ENCODE measurements around the gene NRN1L.
A peak's percentile ranks its signal among the peaks of the same experiment; 100 is the strongest.

NRN1L gene

DNA sequence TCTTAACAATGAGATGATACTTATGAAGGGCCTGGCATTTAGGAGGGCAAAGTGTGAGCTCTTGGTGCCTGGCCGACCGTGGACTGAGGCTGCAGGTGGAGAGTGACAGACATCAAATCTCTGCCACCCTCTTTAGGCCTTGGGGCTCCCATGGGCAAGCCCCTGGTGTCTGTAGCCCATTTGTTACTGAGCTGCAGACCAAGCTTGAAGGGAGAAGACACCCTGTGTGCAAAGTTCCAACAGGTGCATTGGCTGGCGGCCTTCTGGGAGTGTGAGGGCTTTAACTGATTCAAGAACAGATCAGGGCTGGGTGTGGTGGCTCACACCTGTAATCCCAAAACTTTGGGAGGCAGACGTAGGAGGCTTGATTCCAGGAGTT, 47.8 kb downstream of the NRN1L start:
- no peak overlapping the region for H3K4me3 ChIP-seq (ENCODE audit: low read depth, low read length)
- no peak for TF ChIP-seq CTCF (IDR thresholded peaks at IDR 0.05; ENCODE audit: borderline replicate concordance, insufficient read depth, low read depth, low read length)

GRCh38 chr16:67933805-67934204, 49.1 kb downstream of the NRN1L start:
- H3K4me3 ChIP-seq (ENCODE audit: low read depth, low read length) = no peak overlapping the region

GRCh38 chr16:67934306-67935100, 49.8 kb downstream of the NRN1L start:
- TF ChIP-seq CTCF (IDR thresholded peaks at IDR 0.05; ENCODE audit: borderline replicate concordance, insufficient read depth, low read depth, low read length) = no peak
- H3K4me3 ChIP-seq (ENCODE audit: low read depth, low read length) = no peak overlapping the region

More at GRCh38 chr16:67933805-67934204, 49.1 kb downstream of the NRN1L start:
- TF ChIP-seq CTCF (IDR thresholded peaks at IDR 0.05; ENCODE audit: borderline replicate concordance, insufficient read depth, low read depth, low read length) = no peak

- no peak overlapping the region for H3K4me3 ChIP-seq (ENCODE audit: low read depth, low read length)
- no peak for TF ChIP-seq CTCF (IDR thresholded peaks at IDR 0.05; ENCODE audit: borderline replicate concordance, insufficient read depth, low read depth, low read length)
These were observed 50.4 kb downstream of the NRN1L start for GRCh38 chr16:67935101-67935401.

DNA sequence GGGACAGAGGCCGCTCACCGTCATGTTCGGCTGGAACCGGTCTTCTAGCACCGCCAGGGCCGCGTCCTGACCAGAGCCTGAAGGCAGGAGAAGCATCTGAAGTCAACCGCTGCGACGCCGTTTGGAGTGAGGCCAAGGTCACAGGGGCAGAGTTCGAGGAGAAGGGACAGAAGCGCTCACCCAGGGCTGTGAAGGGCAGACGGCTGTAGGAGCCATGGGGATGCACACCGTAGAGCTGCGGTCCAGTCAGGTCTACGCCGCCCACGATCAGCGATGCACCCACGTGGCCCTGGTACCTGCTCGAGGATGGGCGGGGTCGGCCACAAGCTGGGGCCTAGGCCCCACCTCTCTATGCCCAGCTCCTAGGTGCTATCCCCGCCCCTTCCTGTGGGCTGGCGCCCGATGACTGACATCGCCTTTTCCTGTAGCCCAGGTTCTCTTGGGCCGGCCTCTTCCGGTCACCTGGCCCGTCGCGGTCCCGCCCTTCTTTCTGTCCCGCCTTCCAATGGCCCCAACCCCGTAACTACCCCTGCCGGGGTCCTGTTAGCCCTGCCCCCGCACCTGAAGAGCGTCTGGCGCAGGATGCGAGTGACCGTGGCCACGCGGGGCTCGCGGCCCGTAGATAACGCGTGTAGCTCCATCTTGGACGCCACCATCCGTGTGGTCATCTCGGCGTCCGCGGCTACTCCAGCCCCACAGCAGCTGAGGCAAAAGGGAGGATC, 50.9 kb downstream of the NRN1L start:
- no peak for TF ChIP-seq CTCF (IDR thresholded peaks at IDR 0.05; ENCODE audit: borderline replicate concordance, insufficient read depth, low read depth, low read length)
- H3K4me3 ChIP-seq (ENCODE audit: low read depth, low read length) = peak overlapping the region; percentile 92

All from GM12875 (cell line).